K562 (cell line): ENCODE data around the gene SERPINH1. TPM values are rescaled to one million over a fixed set of nuclear protein-coding genes. Genes with fewer than 3 reads are reported as not detected.

Source experiments
- ATAC-seq: fragments of 200-7000 bp; cut with Tn5 transposase; 3 replicates; pipeline ENCODE4 v1.9.1; 2020; ENCODE audit warnings: moderate library complexity
- BruUV-seq: library from RNA; stranded (reverse); fragments of 400-500 nt; replicated peaks from 2 replicates; lab custom pipeline; 2021; lab: Mats Ljungman, UMichigan
- CTCF ChIA-PET: fragments of 300-600 bp; formaldehyde crosslinking; extraction: SDS; loops from one replicate; lab custom pipeline; 2021; ENCODE audit warnings: low intra/inter-chr PET ratio; lab: Yijun Ruan, JAX
- POLR2A ChIA-PET: fragments of 300-600, 350-650 bp; sonication (Branson Sonifier 250); formaldehyde crosslinking; extraction: SDS; loops from one replicate; lab custom pipeline; 2021; ENCODE audit warnings: antibody characterized with exemption, inconsistent platforms; lab: Yijun Ruan, JAX
- DNase-seq, 4 experiments: peaks; one replicate each; pipeline versions ENCODE4 v3.0.0 to v3.0.0-alpha.2; 2011 to 2018; ENCODE audit warnings: low spot score in 3 of 4, mixed read lengths in 3 of 4; ENCODE audit errors: extremely low read depth in 1 of 4
- FAIRE-seq: peaks from 2 replicates; lab custom pipeline; 2011; peaks lifted over from hg19 to GRCh38; lab: Jason Lieb, UNC
- H2AFZ ChIP-seq: 2 replicates; pipeline ENCODE4 v1.6.0; 2011; ENCODE audit warnings: low read depth, low read length, control low read depth, inconsistent platforms
- H3K27ac ChIP-seq: fragments of 200-600 bp; 3 replicates; pipeline ENCODE4 v1.8.0; 2011; ENCODE audit warnings: low read depth, mild to moderate bottlenecking, control low read depth, inconsistent platforms, low read length, moderate library complexity, mixed read lengths; ENCODE audit errors: extremely low read depth
- H3K27me3 ChIP-seq, 2 experiments: fragments of 300-600 bp in 1 of 2; 2 replicates in 1 of 2; 3 replicates in 1 of 2; pipeline versions ENCODE4 v1.6.0 to v1.8.0; 2011; ENCODE audit warnings: inconsistent platforms in 2 of 2, low read length in 2 of 2, mild to moderate bottlenecking in 1 of 2, mixed read lengths in 1 of 2, moderate library complexity in 1 of 2; ENCODE audit not compliant: control insufficient read depth in 2 of 2, insufficient read depth in 2 of 2
- H3K36me3 ChIP-seq: fragments of 300-600 bp; 3 replicates; pipeline ENCODE4 v1.8.0; 2011; ENCODE audit warnings: mild to moderate bottlenecking, low read length, inconsistent platforms; ENCODE audit not compliant: control insufficient read depth, insufficient read depth
- H3K4me1 ChIP-seq, 2 experiments: fragments of 200-600 bp in 1 of 2; replicated peaks in 1 of 2; 2 replicates in 1 of 2; 3 replicates in 1 of 2; pipeline versions ENCODE4 v1.5.1 to v1.8.0; 2011; ENCODE audit warnings: inconsistent platforms in 2 of 2, low read length in 2 of 2, mild to moderate bottlenecking in 1 of 2, mixed read lengths in 1 of 2, moderate library complexity in 1 of 2; ENCODE audit not compliant: control insufficient read depth in 2 of 2, insufficient read depth in 2 of 2
- H3K4me2 ChIP-seq: 2 replicates; pipeline ENCODE4 v1.6.1; 2011; ENCODE audit warnings: low read length, control low read depth, inconsistent platforms, mixed read lengths; ENCODE audit not compliant: insufficient read depth
- H3K4me3 ChIP-seq: fragments of 200-600 bp; sonication (generic), shearing (Covaris generic); 2 replicates; pipeline ENCODE4 v1.5.1; 2016; ENCODE audit warnings: control low read depth, inconsistent platforms
- H3K79me2 ChIP-seq: fragments of 200-600 bp; 3 replicates; pipeline ENCODE4 v1.8.0; 2011; ENCODE audit warnings: low read length, inconsistent platforms; ENCODE audit not compliant: control insufficient read depth, insufficient read depth
- H3K9ac ChIP-seq, 2 experiments: 2 replicates each; pipeline versions ENCODE4 v1.6.0 to v1.6.1; 2011; ENCODE audit warnings: low read depth in 2 of 2, low read length in 2 of 2, control low read depth in 1 of 2, inconsistent platforms in 1 of 2, mild to moderate bottlenecking in 1 of 2, mixed read lengths in 1 of 2; ENCODE audit not compliant: insufficient read depth in 1 of 2
- H3K9me1 ChIP-seq: one replicate; pipeline ENCODE4 v1.6.0; 2011; ENCODE audit warnings: inconsistent platforms, mild to moderate bottlenecking, low read length, moderate library complexity; ENCODE audit not compliant: control insufficient read depth, insufficient read depth
- H3K9me3 ChIP-seq: replicated peaks from 2 replicates; pipeline ENCODE4 v1.5.1; 2011; ENCODE audit warnings: low read depth, low read length, inconsistent platforms; ENCODE audit not compliant: control insufficient read depth, insufficient read depth
- H4K20me1 ChIP-seq: replicated peaks from 2 replicates; pipeline ENCODE4 v1.6.1; 2011; ENCODE audit warnings: low read length, inconsistent platforms, mixed read lengths; ENCODE audit not compliant: control insufficient read depth, insufficient read depth
- ETV1 ChIP-seq: fragments of 450-650 bp; conservative IDR thresholded peaks from 2 replicates; pipeline ENCODE4 v1.6.1; 2016; ENCODE audit warnings: missing genetic modification characterization, control low read depth, low read depth, missing compliant biosample characterization
- FIP1L1 ChIP-seq: fragments of 200-400 bp; formaldehyde crosslinking; IDR thresholded peaks from 2 replicates; pipeline ENCODE4 v1.6.1; 2018; ENCODE audit warnings: mild to moderate bottlenecking, low read depth, low read length; ENCODE audit not compliant: poor library complexity, severe bottlenecking
- ILK ChIP-seq: fragments of 450-650 bp; IDR thresholded peaks from 2 replicates; pipeline ENCODE4 v1.6.1; 2016; ENCODE audit warnings: missing genetic modification characterization, low read depth, mild to moderate bottlenecking, missing compliant biosample characterization, moderate library complexity, borderline replicate concordance
- SIRT6 ChIP-seq: IDR thresholded peaks from one replicate; pipeline ENCODE4 v1.6.1; 2012; ENCODE audit warnings: low read depth, mild to moderate bottlenecking, control low read depth, inconsistent platforms, low read length, moderate library complexity
- SMC3 ChIP-seq: conservative IDR thresholded peaks from 2 replicates; pipeline ENCODE4 v1.6.1; 2011; ENCODE audit warnings: low read depth, low read length, improper control_type of control experiment; ENCODE audit not compliant: insufficient read depth
- SOX6 ChIP-seq: fragments of 450-650 bp; IDR thresholded peaks from 2 replicates; pipeline ENCODE4 v1.6.1; 2014; ENCODE audit warnings: mild to moderate bottlenecking
- VEZF1 ChIP-seq: fragments of 200-800 bp; sonication (Bioruptor generic); IDR thresholded peaks from 2 replicates; pipeline ENCODE4 v1.6.1; 2017; ENCODE audit warnings: missing genetic modification characterization, missing compliant biosample characterization
- ZC3H11A ChIP-seq: IDR thresholded peaks from 2 replicates; pipeline ENCODE4 v1.6.1; 2012; ENCODE audit warnings: low read depth, low read length, improper control_type of control experiment
- ZFP30 ChIP-seq: fragments of 250-450 bp; sonication (Bioruptor Pico); IDR thresholded peaks from 2 replicates; pipeline ENCODE4 v1.8.0; 2022; ENCODE audit warnings: moderate library complexity, mild to moderate bottlenecking, inconsistent platforms, borderline replicate concordance
- ZNF232 ChIP-seq: sonication (generic); formaldehyde crosslinking; IDR thresholded peaks from 2 replicates; pipeline ENCODE4 v1.8.0; 2022; ENCODE audit warnings: mild to moderate bottlenecking, missing genetic modification reagents
- ZNF507 ChIP-seq: conservative IDR thresholded peaks from 2 replicates; pipeline ENCODE4 v1.6.1; 2017; ENCODE audit warnings: missing genetic modification characterization, missing compliant biosample characterization
- WGBS: fragments of 100-300 bp; shearing (Covaris generic); methylation state at CpG from one replicate; pipeline ENCODE4 v1.1.6; 2016; ENCODE audit warnings: low coverage, mixed read lengths; ENCODE audit not compliant: insufficient coverage; ENCODE audit errors: missing lambda C conversion rate; 5-methylcytosine and 5-hydroxymethylcytosine counted together
- in situ Hi-C: fragments of 300-500 bp; cut with MboI; formaldehyde crosslinking; loops from 4 replicates; pipeline ENCODE4 v1.15.0; 2018; ENCODE audit warnings: inconsistent platforms, mixed read lengths
- intact Hi-C: fragments of 100-400 bp; cut with micrococcal nuclease; formaldehyde crosslinking; loops from 2 replicates; pipeline ENCODE4 v1.14.2; 2022
- polyA plus RNA-seq, 8 experiments: library from polyadenylated mRNA; depleted of rRNA in 4 of 8; stranded (reverse) in 5 of 8; unstranded in 3 of 8; fragments of >200 nt; fragmentation: Nextera tagmentation in 2 of 8; fragmentation: Illumina TruSeq in 1 of 8; extraction: Ambion mirVana in 2 of 8; extraction: Trizol in 1 of 8; gene quantifications; 2 replicates each; pipeline versions ENCODE4 v1.2.1 to v1.2.3, GENCODE V29; 2011 to 2014; ENCODE audit warnings: inconsistent platforms in 1 of 8, missing spikeins in 1 of 8
- total RNA-seq, 7 experiments: library from RNA; depleted of rRNA in 6 of 7; stranded (reverse); fragments of >200 nt in 6 of 7; fragmentation: Illumina TruSeq in 2 of 7; extraction: Trizol in 2 of 7; gene quantifications; 2 replicates each; pipeline versions ENCODE4 v1.2.1 to v1.2.3, GENCODE V29; 2011 to 2021; ENCODE audit warnings: low replicate concordance in 1 of 7
- TF ChIP-seq, protein P1 (sequence below), 2 experiments: fragments of 450-650 bp; IDR thresholded peaks; 2 replicates each; pipeline ENCODE4 v1.6.1; 2018; ENCODE audit warnings: mild to moderate bottlenecking in 2 of 2, low read depth in 1 of 2; ENCODE audit not compliant: partially characterized antibody in 2 of 2
- TF ChIP-seq, protein P2 (sequence below), 3 experiments: IDR thresholded peaks in 2 of 3; conservative IDR thresholded peaks in 1 of 3; 2 replicates each; pipeline ENCODE4 v1.5.1; 2011 to 2012; ENCODE audit warnings: low read length in 3 of 3, mild to moderate bottlenecking in 3 of 3, control low read depth in 2 of 3, improper control_type of control experiment in 1 of 3, inconsistent platforms in 1 of 3, low read depth in 1 of 3, mixed read lengths in 1 of 3, moderate library complexity in 1 of 3; ENCODE audit not compliant: insufficient read depth in 2 of 3

SERPINH1 gene
- total and polyA plus RNA-seq, 9 of the 15 experiments (the other 6 are each of a cell fraction or from before 2014, with no cell fraction given) = 2.8 to 106 (median 67.9) TPM

DNA sequence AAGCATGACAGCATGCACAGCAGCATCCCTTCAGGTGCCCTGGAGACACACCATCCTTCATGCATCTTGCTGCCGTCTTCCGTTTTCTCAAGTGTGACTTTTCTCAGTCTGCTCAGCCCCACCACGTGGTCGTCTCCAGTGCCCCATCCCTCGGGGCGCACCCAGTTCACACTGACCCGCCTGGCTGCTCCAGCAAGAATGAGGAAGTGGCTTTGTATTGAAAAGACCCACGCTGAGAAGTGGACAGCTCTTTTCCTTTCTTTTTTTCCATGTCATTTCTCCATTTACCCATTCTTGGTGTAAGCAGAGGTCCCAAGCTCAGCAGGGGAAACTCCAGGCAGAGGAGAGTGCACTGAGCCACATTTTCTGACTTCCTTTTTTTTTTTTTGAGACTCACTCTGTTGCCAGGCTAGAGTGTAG is 14.5 kb downstream of the SERPINH1 start (continued):
- TF ChIP-seq ILK (no peak), ZNF232 (no peak), SOX6 (no peak), ETV1 (no peak), FIP1L1 (no peak), VEZF1 (CRISPR knock-in tag) (no peak)
- TF ChIP-seq, all 486 proteins: peak for 15

DNA sequence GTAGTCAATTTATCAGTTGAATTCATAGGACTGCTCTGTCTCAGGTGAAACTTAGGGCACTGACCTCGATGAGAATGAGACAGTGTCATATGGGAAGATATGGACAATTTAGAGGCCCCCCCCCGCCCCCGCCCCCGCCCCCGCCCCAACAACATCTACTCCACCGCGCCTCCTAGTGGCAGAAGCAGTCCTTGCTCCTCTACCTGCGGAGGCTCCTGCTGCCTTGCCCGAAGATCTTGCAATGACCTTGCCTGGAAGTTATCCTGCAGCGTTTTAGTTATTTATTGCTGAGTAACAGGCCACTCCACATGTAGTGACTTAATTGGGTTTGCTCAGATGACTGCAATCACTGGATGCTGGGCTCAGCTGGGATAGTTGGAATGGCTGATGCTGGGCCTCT is 15.2 kb downstream of the SERPINH1 start:
- in situ Hi-C loops (no loop called here), intact Hi-C loops (loop anchor here (1.0 kb wide), 1 partner anchor 30 kb away; no protein-coding TSS in a partner anchor)
- peak; percentile 72 to 85 (median 80) for DNase-seq
- Histone ChIP-seq H3K4me3 (no peak overlapping the region), H3K79me2 (no peaks in the 10 kb centered on the region), H3K9me3 (no peaks in the 10 kb centered on the region), H3K36me3 (peaks cover 12% of the 10 kb centered on the region; the same call in 2 of the 3 replicates), H3K27me3 (no peaks in the 10 kb centered on the region), H3K9me1 (no peaks in the 10 kb centered on the region), H3K27ac (no peak overlapping the region), H3K4me1 (peaks cover 8 to 12% of the 10 kb centered on the region in 2 experiments), H2AFZ (peak overlapping the region; percentile 74), H3K9ac (no peak overlapping the region), H4K20me1 (no peaks in the 10 kb centered on the region), H3K4me2 (no peak overlapping the region)
- CTCF ChIA-PET = interaction anchor here (1.4 kb wide), 1 partner anchor 29 kb away, joined by 7 read pairs; no protein-coding TSS in a partner anchor
- no TSS peak for BruUV-seq
- peak; percentile 19 for FAIRE-seq
- POLR2A ChIA-PET = interaction anchor here (0.6 to 8.8 kb wide), 5 partner anchors 13 to 158 kb away, joined by 3 to 115 read pairs (median 3); partner anchors contain the start of gene SERPINH1
- ATAC-seq = peak; percentile 69
- WGBS = 3% methylated on average over 10 of the region's 10 CpGs
- no peak for TF ChIP-seq ZFP30
- TF ChIP-seq, protein P1, sequence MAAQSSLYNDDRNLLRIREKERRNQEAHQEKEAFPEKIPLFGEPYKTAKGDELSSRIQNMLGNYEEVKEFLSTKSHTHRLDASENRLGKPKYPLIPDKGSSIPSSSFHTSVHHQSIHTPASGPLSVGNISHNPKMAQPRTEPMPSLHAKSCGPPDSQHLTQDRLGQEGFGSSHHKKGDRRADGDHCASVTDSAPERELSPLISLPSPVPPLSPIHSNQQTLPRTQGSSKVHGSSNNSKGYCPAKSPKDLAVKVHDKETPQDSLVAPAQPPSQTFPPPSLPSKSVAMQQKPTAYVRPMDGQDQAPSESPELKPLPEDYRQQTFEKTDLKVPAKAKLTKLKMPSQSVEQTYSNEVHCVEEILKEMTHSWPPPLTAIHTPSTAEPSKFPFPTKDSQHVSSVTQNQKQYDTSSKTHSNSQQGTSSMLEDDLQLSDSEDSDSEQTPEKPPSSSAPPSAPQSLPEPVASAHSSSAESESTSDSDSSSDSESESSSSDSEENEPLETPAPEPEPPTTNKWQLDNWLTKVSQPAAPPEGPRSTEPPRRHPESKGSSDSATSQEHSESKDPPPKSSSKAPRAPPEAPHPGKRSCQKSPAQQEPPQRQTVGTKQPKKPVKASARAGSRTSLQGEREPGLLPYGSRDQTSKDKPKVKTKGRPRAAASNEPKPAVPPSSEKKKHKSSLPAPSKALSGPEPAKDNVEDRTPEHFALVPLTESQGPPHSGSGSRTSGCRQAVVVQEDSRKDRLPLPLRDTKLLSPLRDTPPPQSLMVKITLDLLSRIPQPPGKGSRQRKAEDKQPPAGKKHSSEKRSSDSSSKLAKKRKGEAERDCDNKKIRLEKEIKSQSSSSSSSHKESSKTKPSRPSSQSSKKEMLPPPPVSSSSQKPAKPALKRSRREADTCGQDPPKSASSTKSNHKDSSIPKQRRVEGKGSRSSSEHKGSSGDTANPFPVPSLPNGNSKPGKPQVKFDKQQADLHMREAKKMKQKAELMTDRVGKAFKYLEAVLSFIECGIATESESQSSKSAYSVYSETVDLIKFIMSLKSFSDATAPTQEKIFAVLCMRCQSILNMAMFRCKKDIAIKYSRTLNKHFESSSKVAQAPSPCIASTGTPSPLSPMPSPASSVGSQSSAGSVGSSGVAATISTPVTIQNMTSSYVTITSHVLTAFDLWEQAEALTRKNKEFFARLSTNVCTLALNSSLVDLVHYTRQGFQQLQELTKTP (IDR thresholded peaks at IDR 0.05; ENCODE audit: low read depth in 1 of 2, partially characterized antibody in 2 of 2) = no peak
- TF ChIP-seq, protein P2, sequence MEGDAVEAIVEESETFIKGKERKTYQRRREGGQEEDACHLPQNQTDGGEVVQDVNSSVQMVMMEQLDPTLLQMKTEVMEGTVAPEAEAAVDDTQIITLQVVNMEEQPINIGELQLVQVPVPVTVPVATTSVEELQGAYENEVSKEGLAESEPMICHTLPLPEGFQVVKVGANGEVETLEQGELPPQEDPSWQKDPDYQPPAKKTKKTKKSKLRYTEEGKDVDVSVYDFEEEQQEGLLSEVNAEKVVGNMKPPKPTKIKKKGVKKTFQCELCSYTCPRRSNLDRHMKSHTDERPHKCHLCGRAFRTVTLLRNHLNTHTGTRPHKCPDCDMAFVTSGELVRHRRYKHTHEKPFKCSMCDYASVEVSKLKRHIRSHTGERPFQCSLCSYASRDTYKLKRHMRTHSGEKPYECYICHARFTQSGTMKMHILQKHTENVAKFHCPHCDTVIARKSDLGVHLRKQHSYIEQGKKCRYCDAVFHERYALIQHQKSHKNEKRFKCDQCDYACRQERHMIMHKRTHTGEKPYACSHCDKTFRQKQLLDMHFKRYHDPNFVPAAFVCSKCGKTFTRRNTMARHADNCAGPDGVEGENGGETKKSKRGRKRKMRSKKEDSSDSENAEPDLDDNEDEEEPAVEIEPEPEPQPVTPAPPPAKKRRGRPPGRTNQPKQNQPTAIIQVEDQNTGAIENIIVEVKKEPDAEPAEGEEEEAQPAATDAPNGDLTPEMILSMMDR (IDR thresholded peaks at IDR 0.05 in 2 of 3, conservative IDR thresholded peaks at IDR 0.05 in 1 of 3; ENCODE audit: insufficient read depth in 2 of 3, low read depth in 1 of 3, low read length in 3 of 3) = peak; percentile 51 to 66 (median 54)
- no peak for TF ChIP-seq ZNF507 (tag)
- TF ChIP-seq ZC3H11A = no peak
- peak; percentile 18; the same call in 1 of the 2 replicates for TF ChIP-seq SMC3
- TF ChIP-seq SIRT6 = no peak
